OCI-LY7 (cell line): Measurements from ENCODE around the gene SCP2D1. TPM values are rescaled to one million over a fixed set of nuclear protein-coding genes. Genes with fewer than 3 reads are reported as not detected.

Source experiments
- BruUV-seq: library from RNA; stranded (reverse); fragments of 400-500 nt; replicated peaks from 2 replicates; lab custom pipeline; 2021; lab: Mats Ljungman, UMichigan
- CTCF ChIA-PET: fragments of 300-600 bp; sonication (Branson Sonifier 250); formaldehyde crosslinking; loops from one replicate; lab custom pipeline; 2022; ENCODE audit warnings: antibody characterized with exemption; ENCODE audit not compliant: unreplicated experiment; lab: Charles Lee
- POLR2A ChIA-PET: fragments of 300-600 bp; sonication (Branson Sonifier 250); formaldehyde crosslinking; loops from one replicate; lab custom pipeline; 2022; ENCODE audit warnings: antibody characterized with exemption; lab: Charles Lee
- DNase-seq: peaks from one replicate; pipeline ENCODE4 v3.0.0-alpha.2; 2015; ENCODE audit warnings: low spot score
- H2AFZ ChIP-seq: fragments of 200-600 bp; sonication (generic), shearing (Covaris generic); 2 replicates; pipeline ENCODE4 v1.6.1; 2014; ENCODE audit warnings: mild to moderate bottlenecking, antibody characterized with exemption, low read length, moderate library complexity
- H3K27ac ChIP-seq: fragments of 200-600 bp; sonication (generic); 2 replicates; pipeline ENCODE4 v1.5.1; 2014; ENCODE audit warnings: mixed run types, low read depth, mild to moderate bottlenecking, moderate library complexity, low read length, inconsistent platforms; ENCODE audit not compliant: poor library complexity, severe bottlenecking
- H3K36me3 ChIP-seq: fragments of 200-600 bp; sonication (generic); 2 replicates; pipeline ENCODE4 v1.6.1; 2014; ENCODE audit warnings: mild to moderate bottlenecking, antibody characterized with exemption, low read length, moderate library complexity, mixed read lengths; ENCODE audit not compliant: insufficient read depth
- H3K4me1 ChIP-seq: fragments of 200-600 bp; sonication (generic); 2 replicates; pipeline ENCODE4 v1.5.1; 2014; ENCODE audit warnings: mild to moderate bottlenecking, low read length; ENCODE audit not compliant: insufficient read depth, poor library complexity, severe bottlenecking
- H3K4me2 ChIP-seq: fragments of 200-600 bp; sonication (generic); 2 replicates; pipeline ENCODE4 v1.6.1; 2014; ENCODE audit warnings: mild to moderate bottlenecking, low read length
- H3K4me3 ChIP-seq: fragments of 200-600 bp; sonication (generic); 2 replicates; pipeline ENCODE4 v1.5.1; 2014; ENCODE audit warnings: mild to moderate bottlenecking, low read depth, low read length; ENCODE audit not compliant: poor library complexity, severe bottlenecking
- H3K79me2 ChIP-seq: fragments of 200-600 bp; sonication (generic); 2 replicates; pipeline ENCODE4 v1.6.1; 2016; ENCODE audit warnings: low read depth, mild to moderate bottlenecking, low read length, moderate library complexity, mixed read lengths; ENCODE audit not compliant: insufficient read depth
- H3K9me2 ChIP-seq: fragments of 200-600 bp; sonication (generic); 2 replicates; pipeline ENCODE4 v1.6.1; 2016; ENCODE audit warnings: mild to moderate bottlenecking, low read length, mixed read lengths; ENCODE audit not compliant: insufficient read depth
- H3K9me3 ChIP-seq: fragments of 200-600 bp; sonication (generic); 2 replicates; pipeline ENCODE4 v1.6.1; 2014; ENCODE audit warnings: mild to moderate bottlenecking, mixed run types, low read length, mixed read lengths
- H4K20me1 ChIP-seq: fragments of 200-600 bp; sonication (generic); 2 replicates; pipeline ENCODE4 v1.6.1; 2014; ENCODE audit warnings: mild to moderate bottlenecking, antibody characterized with exemption, low read length, moderate library complexity, mixed read lengths; ENCODE audit not compliant: insufficient read depth
- CTCF ChIP-seq: fragments of 200-600 bp; sonication (generic); conservative IDR thresholded peaks from 2 replicates; pipeline ENCODE4 v1.5.1; 2014; ENCODE audit warnings: mild to moderate bottlenecking, antibody characterized with exemption, low read length, moderate library complexity, mixed read lengths
- EZH2phosphoT487 ChIP-seq: fragments of 200-600 bp; sonication (generic); IDR thresholded peaks from 2 replicates; pipeline ENCODE4 v1.6.1; 2018; ENCODE audit warnings: low read depth, borderline replicate concordance, mild to moderate bottlenecking, mixed run types, antibody characterized with exemption, low read length, moderate library complexity, mixed read lengths
- intact Hi-C: fragments of 100-400 bp; cut with micrococcal nuclease; formaldehyde crosslinking; loops from one replicate; pipeline ENCODE4 v1.10.0; 2022; ENCODE audit not compliant: unreplicated experiment
- total RNA-seq, 2 experiments: library from RNA; depleted of rRNA in 1 of 2; stranded (reverse); fragments of >200 nt in 1 of 2; shearing (Covaris generic) in 1 of 2; gene quantifications; 2 replicates each; pipeline ENCODE4 v1.2.3, GENCODE V29; 2014 to 2022

The SCP2D1 gene
- total RNA-seq, 2 experiments from 2014 or later: not detected

GRCh38 chr20:18856873-18857272 is 43.3 kb downstream of the SCP2D1 start:
- no TSS peak for BruUV-seq
- no peak for DNase-seq
- no peaks in the 10 kb centered on the region for H3K36me3 ChIP-seq
- H3K9me2 ChIP-seq: no peaks in the 10 kb centered on the region
- H3K27ac ChIP-seq: no peak overlapping the region
- no peaks in the 10 kb centered on the region for H3K4me1 ChIP-seq
- TF ChIP-seq CTCF: no peak
- no peak for TF ChIP-seq EZH2phosphoT487
- H3K79me2 ChIP-seq: no peaks in the 10 kb centered on the region
- POLR2A ChIA-PET: no interaction called here
- CTCF ChIA-PET: no interaction called here
- H3K9me3 ChIP-seq: no peaks in the 10 kb centered on the region
- H3K4me3 ChIP-seq: no peak overlapping the region
- no peaks in the 10 kb centered on the region for H4K20me1 ChIP-seq
- intact Hi-C loops: no loop called here
- no peak overlapping the region for H2AFZ ChIP-seq
- no peak overlapping the region for H3K4me2 ChIP-seq

- H3K4me3 ChIP-seq: no peak overlapping the region
- no peak overlapping the region for H3K27ac ChIP-seq
- H3K9me3 ChIP-seq: no peaks in the 10 kb centered on the region
- no TSS peak for BruUV-seq
- DNase-seq: no peak
- intact Hi-C loops: no loop called here
- POLR2A ChIA-PET: no interaction called here
- H3K36me3 ChIP-seq: no peaks in the 10 kb centered on the region
- no peaks in the 10 kb centered on the region for H4K20me1 ChIP-seq
- no peaks in the 10 kb centered on the region for H3K9me2 ChIP-seq
- no peak for TF ChIP-seq EZH2phosphoT487
- TF ChIP-seq CTCF: no peak
- CTCF ChIA-PET: no interaction called here
- no peaks in the 10 kb centered on the region for H3K4me1 ChIP-seq
- H3K79me2 ChIP-seq: no peaks in the 10 kb centered on the region
- H2AFZ ChIP-seq: no peak overlapping the region
- H3K4me2 ChIP-seq: no peak overlapping the region
These were observed 44.1 kb downstream of the SCP2D1 start for GRCh38 chr20:18857640-18858039.

- Histone ChIP-seq H3K4me2 (no peak overlapping the region), H3K36me3 (no peaks in the 10 kb centered on the region), H3K79me2 (no peaks in the 10 kb centered on the region), H3K9me3 (no peaks in the 10 kb centered on the region), H3K27ac (no peak overlapping the region), H4K20me1 (no peaks in the 10 kb centered on the region), H3K4me1 (no peaks in the 10 kb centered on the region), H2AFZ (no peak overlapping the region), H3K4me3 (no peak overlapping the region), H3K9me2 (no peaks in the 10 kb centered on the region)
- no TSS peak for BruUV-seq
- intact Hi-C loops: no loop called here
- no peak for DNase-seq
- ChIA-PET CTCF (no interaction called here), POLR2A (no interaction called here)
- no peak for TF ChIP-seq CTCF
- TF ChIP-seq EZH2phosphoT487: no peak
These were observed 45.2 kb downstream of the SCP2D1 start for GRCh38 chr20:18858816-18859215.

Other genes with a start within 250 kb of the SCP2D1 start
- gene SMIM26, start 246.4 kb upstream of the SCP2D1 start, total RNA-seq (2014; rRNA removed; shearing (Covaris generic)): 124 and 161 TPM in 2 replicates
- gene SMIM26, start 246.4 kb upstream of the SCP2D1 start, total RNA-seq (2022): 71.2 and 91.0 TPM in 2 replicates
- 27.6 and 35.3 TPM in 2 replicates for gene DTD1, start 225.7 kb upstream of the SCP2D1 start, total RNA-seq (2014; rRNA removed; shearing (Covaris generic))
- gene DTD1, start 225.7 kb upstream of the SCP2D1 start, total RNA-seq (2022): 43.0 and 47.8 TPM in 2 replicates